ENCODE measurements around the gene PSTPIP1.

- TF ChIP-seq, protein P1, sequence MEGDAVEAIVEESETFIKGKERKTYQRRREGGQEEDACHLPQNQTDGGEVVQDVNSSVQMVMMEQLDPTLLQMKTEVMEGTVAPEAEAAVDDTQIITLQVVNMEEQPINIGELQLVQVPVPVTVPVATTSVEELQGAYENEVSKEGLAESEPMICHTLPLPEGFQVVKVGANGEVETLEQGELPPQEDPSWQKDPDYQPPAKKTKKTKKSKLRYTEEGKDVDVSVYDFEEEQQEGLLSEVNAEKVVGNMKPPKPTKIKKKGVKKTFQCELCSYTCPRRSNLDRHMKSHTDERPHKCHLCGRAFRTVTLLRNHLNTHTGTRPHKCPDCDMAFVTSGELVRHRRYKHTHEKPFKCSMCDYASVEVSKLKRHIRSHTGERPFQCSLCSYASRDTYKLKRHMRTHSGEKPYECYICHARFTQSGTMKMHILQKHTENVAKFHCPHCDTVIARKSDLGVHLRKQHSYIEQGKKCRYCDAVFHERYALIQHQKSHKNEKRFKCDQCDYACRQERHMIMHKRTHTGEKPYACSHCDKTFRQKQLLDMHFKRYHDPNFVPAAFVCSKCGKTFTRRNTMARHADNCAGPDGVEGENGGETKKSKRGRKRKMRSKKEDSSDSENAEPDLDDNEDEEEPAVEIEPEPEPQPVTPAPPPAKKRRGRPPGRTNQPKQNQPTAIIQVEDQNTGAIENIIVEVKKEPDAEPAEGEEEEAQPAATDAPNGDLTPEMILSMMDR (IDR thresholded peaks at IDR 0.05), result no peak
- no peak for TF ChIP-seq POLR2A (IDR thresholded peaks at IDR 0.05)
Observed at GRCh38 chr15:76994971-76995945, at the start of gene PSTPIP1.

Measured in sigmoid colon (tissue), 3 donors.